Measurements from ENCODE around the gene CELF4.

CELF4 gene

DNA sequence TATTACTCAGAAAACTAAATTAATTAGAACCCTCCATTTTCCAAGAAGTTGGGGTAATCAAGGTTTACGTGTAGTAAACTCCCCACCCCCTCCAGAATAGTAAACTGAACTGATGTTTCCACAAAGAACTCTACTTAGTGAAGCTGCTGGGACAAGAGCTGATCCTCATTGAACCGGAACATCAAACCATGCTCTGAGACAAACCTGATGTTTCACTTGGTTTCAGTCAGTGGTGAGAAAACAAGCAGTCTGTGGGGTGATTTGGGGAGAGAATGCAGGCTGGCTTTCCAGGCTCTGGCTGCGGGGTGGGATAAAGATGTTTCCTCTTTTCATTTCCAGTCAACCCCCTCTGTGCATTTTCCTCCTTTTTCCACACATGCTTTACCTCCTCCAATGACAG, 38.2 kb downstream of the CELF4 start:
- no CpG with 5 or more reads among the region's 3 CpGs for WGBS (ENCODE audit: extremely low coverage, insufficient coverage, low lambda C conversion rate)
- Histone ChIP-seq H2BK5ac (ENCODE audit: low read length) (no peak overlapping the region), H3K4me1 (ENCODE audit: control insufficient read depth, low read depth, low read length) (no peaks in the 10 kb centered on the region), H3K79me1 (ENCODE audit: low read length) (no peaks in the 10 kb centered on the region), H3K56ac (ENCODE audit: low read length) (no peak overlapping the region), H3K9ac (ENCODE audit: low read length) (no peak overlapping the region), H3K27me3 (ENCODE audit: insufficient read depth, low read length, poor library complexity) (no peaks in the 10 kb centered on the region), H3K4me2 (ENCODE audit: low read length) (no peak overlapping the region), H2BK120ac (ENCODE audit: low read depth, low read length) (no peak overlapping the region), H2BK15ac (replicated peaks; ENCODE audit: low read depth) (no peak overlapping the region), H3K4me3 (ENCODE audit: low read length) (no peak overlapping the region), H3K23ac (ENCODE audit: low read length) (no peak overlapping the region), H3K18ac (ENCODE audit: low read length) (no peak overlapping the region), H3K79me2 (ENCODE audit: control insufficient read depth, insufficient read depth, low read length) (no peaks in the 10 kb centered on the region), H3K27ac (ENCODE audit: low read depth, low read length) (no peak overlapping the region), H3K36me3 (ENCODE audit: control insufficient read depth, insufficient read depth, low read length) (no peaks in the 10 kb centered on the region), H4K5ac (ENCODE audit: low read length) (no peak overlapping the region), H2AK5ac (ENCODE audit: low read length) (no peak overlapping the region), H3K4ac (ENCODE audit: low read depth, low read length) (no peak overlapping the region), H4K8ac (ENCODE audit: low read depth, low read length) (no peak overlapping the region)
- DNase-seq: no peak

DNA sequence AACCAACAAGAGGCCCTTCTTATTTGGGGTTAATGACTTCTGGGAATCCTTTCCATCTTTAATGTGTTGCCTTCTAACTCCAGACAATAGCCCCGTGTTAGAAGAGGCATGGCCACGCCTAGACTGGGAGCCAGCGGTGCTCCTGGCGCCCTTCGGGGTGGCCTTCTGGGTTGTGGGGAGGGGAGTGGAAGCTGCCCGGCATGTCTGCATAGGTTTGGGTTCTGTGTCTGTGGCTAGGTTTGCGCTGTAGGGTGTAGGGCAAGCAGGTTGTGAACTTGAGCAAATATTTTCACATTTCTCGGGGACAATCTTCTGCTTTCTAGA, 40.4 kb downstream of the CELF4 start:
- H3K4me2 ChIP-seq (ENCODE audit: low read length): peak overlapping the region; percentile 34
- no peak overlapping the region for H2BK120ac ChIP-seq (ENCODE audit: low read depth, low read length)
- DNase-seq: no peak
- no peak overlapping the region for H2BK15ac ChIP-seq (replicated peaks; ENCODE audit: low read depth)
- H3K79me1 ChIP-seq (ENCODE audit: low read length): no peaks in the 10 kb centered on the region
- H2BK5ac ChIP-seq (ENCODE audit: low read length): no peak overlapping the region
- no peaks in the 10 kb centered on the region for H3K4me1 ChIP-seq (ENCODE audit: control insufficient read depth, low read depth, low read length)
- no peak overlapping the region for H3K27ac ChIP-seq (ENCODE audit: low read depth, low read length)
- H3K4me3 ChIP-seq (ENCODE audit: low read length): no peak overlapping the region
- no peaks in the 10 kb centered on the region for H3K79me2 ChIP-seq (ENCODE audit: control insufficient read depth, insufficient read depth, low read length)
- H4K8ac ChIP-seq (ENCODE audit: low read depth, low read length): no peak overlapping the region
- no peak overlapping the region for H3K18ac ChIP-seq (ENCODE audit: low read length)
- no peaks in the 10 kb centered on the region for H3K36me3 ChIP-seq (ENCODE audit: control insufficient read depth, insufficient read depth, low read length)
- no peaks in the 10 kb centered on the region for H3K27me3 ChIP-seq (ENCODE audit: insufficient read depth, low read length, poor library complexity)
- H3K4ac ChIP-seq (ENCODE audit: low read depth, low read length): no peak overlapping the region
- H3K56ac ChIP-seq (ENCODE audit: low read length): no peak overlapping the region
- H2AK5ac ChIP-seq (ENCODE audit: low read length): no peak overlapping the region
- WGBS (ENCODE audit: extremely low coverage, insufficient coverage, low lambda C conversion rate): no CpG with 5 or more reads among the region's 8 CpGs
- no peak overlapping the region for H4K5ac ChIP-seq (ENCODE audit: low read length)
- H3K9ac ChIP-seq (ENCODE audit: low read length): no peak overlapping the region
- no peak overlapping the region for H3K23ac ChIP-seq (ENCODE audit: low read length)

DNA sequence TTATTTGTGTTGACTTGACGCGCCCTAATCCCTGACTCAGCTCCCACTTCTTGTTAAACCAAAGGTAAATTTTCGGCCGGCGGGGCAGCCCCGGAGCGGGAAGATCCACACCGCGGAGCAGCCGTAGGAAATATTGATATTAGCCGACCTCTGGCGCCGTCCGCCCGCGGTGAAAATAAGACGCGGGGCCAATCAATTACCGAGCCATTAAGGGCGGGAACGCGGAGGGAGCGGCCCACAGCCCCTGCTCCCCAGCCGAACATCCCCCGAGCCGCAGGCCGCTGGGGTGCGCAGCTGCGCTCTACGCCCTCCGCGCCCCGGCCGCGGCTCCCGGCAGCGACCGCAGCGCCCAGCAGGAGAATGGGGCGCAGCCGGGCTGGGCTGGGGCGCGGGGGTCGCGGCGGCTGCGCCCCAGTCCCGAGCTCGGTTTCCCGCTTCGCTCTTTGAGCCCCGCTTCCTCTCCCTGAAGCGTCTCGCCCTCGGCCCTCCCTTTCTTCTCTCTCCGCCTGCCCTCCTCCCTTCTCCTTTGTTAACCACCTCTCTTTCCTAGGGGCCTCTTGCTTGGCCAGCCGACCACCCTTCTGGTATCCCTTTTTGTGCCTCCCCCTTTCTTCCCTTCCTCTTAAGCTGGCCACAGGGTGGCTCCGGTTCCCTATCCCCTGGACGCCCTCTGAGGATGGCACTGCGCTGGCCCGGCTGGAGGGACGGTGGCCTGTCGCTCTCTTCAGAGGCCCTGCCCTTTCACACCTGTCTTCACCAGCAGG, 40.9 kb downstream of the CELF4 start:
- Histone ChIP-seq H3K4me2 (ENCODE audit: low read length) (peak overlapping the region; percentile 34), H3K4ac (ENCODE audit: low read depth, low read length) (no peak overlapping the region), H3K27me3 (ENCODE audit: insufficient read depth, low read length, poor library complexity) (no peaks in the 10 kb centered on the region), H3K56ac (ENCODE audit: low read length) (peak overlapping the region; percentile 76), H4K8ac (ENCODE audit: low read depth, low read length) (no peak overlapping the region), H2AK5ac (ENCODE audit: low read length) (no peak overlapping the region), H3K79me1 (ENCODE audit: low read length) (no peaks in the 10 kb centered on the region), H3K23ac (ENCODE audit: low read length) (no peak overlapping the region), H3K36me3 (ENCODE audit: control insufficient read depth, insufficient read depth, low read length) (no peaks in the 10 kb centered on the region), H3K4me1 (ENCODE audit: control insufficient read depth, low read depth, low read length) (no peaks in the 10 kb centered on the region), H3K4me3 (ENCODE audit: low read length) (peak overlapping the region; percentile 16), H3K9ac (ENCODE audit: low read length) (peak overlapping the region; percentile 57), H2BK15ac (replicated peaks; ENCODE audit: low read depth) (no peak overlapping the region), H2BK5ac (ENCODE audit: low read length) (no peak overlapping the region), H4K5ac (ENCODE audit: low read length) (no peak overlapping the region), H3K18ac (ENCODE audit: low read length) (peak overlapping the region; percentile 19), H2BK120ac (ENCODE audit: low read depth, low read length) (no peak overlapping the region), H3K27ac (ENCODE audit: low read depth, low read length) (no peak overlapping the region), H3K79me2 (ENCODE audit: control insufficient read depth, insufficient read depth, low read length) (no peaks in the 10 kb centered on the region)
- peak; percentile 43 for DNase-seq
- WGBS (ENCODE audit: extremely low coverage, insufficient coverage, low lambda C conversion rate): no CpG with 5 or more reads among the region's 63 CpGs

DNA sequence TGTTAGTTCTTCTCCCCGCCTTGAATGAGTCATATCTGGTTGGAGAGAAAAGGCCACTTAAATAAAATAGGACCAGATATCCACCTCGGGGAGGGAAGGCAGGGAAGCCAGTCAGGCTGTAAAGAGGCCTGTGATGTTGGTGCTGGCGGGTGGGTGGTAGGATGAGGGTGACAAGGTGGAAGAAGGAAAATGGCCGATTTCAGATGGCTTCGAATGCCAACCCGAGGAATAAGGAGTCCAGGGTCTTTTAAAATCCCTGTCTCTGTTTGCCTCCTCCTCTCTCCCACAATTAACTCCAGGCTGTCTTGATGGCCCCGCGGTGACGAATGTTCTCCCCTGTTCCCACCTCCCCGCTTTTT, 41.5 kb downstream of the CELF4 start:
- H3K56ac ChIP-seq (ENCODE audit: low read length): peak overlapping the region; percentile 76
- WGBS (ENCODE audit: extremely low coverage, insufficient coverage, low lambda C conversion rate): no CpG with 5 or more reads among the region's 10 CpGs
- no peaks in the 10 kb centered on the region for H3K79me1 ChIP-seq (ENCODE audit: low read length)
- H4K5ac ChIP-seq (ENCODE audit: low read length): no peak overlapping the region
- H3K18ac ChIP-seq (ENCODE audit: low read length): peak overlapping the region; percentile 19
- H2BK120ac ChIP-seq (ENCODE audit: low read depth, low read length): no peak overlapping the region
- no peak overlapping the region for H3K4me3 ChIP-seq (ENCODE audit: low read length)
- DNase-seq: no peak
- H3K4me1 ChIP-seq (ENCODE audit: control insufficient read depth, low read depth, low read length): no peaks in the 10 kb centered on the region
- H2BK15ac ChIP-seq (replicated peaks; ENCODE audit: low read depth): no peak overlapping the region
- H4K8ac ChIP-seq (ENCODE audit: low read depth, low read length): no peak overlapping the region
- no peak overlapping the region for H3K27ac ChIP-seq (ENCODE audit: low read depth, low read length)
- no peaks in the 10 kb centered on the region for H3K79me2 ChIP-seq (ENCODE audit: control insufficient read depth, insufficient read depth, low read length)
- H3K27me3 ChIP-seq (ENCODE audit: insufficient read depth, low read length, poor library complexity): no peaks in the 10 kb centered on the region
- no peak overlapping the region for H3K23ac ChIP-seq (ENCODE audit: low read length)
- H2BK5ac ChIP-seq (ENCODE audit: low read length): no peak overlapping the region
- H3K9ac ChIP-seq (ENCODE audit: low read length): peak overlapping the region; percentile 57
- H2AK5ac ChIP-seq (ENCODE audit: low read length): no peak overlapping the region
- no peaks in the 10 kb centered on the region for H3K36me3 ChIP-seq (ENCODE audit: control insufficient read depth, insufficient read depth, low read length)
- H3K4ac ChIP-seq (ENCODE audit: low read depth, low read length): no peak overlapping the region
- peak overlapping the region; percentile 34 for H3K4me2 ChIP-seq (ENCODE audit: low read length)

DNA sequence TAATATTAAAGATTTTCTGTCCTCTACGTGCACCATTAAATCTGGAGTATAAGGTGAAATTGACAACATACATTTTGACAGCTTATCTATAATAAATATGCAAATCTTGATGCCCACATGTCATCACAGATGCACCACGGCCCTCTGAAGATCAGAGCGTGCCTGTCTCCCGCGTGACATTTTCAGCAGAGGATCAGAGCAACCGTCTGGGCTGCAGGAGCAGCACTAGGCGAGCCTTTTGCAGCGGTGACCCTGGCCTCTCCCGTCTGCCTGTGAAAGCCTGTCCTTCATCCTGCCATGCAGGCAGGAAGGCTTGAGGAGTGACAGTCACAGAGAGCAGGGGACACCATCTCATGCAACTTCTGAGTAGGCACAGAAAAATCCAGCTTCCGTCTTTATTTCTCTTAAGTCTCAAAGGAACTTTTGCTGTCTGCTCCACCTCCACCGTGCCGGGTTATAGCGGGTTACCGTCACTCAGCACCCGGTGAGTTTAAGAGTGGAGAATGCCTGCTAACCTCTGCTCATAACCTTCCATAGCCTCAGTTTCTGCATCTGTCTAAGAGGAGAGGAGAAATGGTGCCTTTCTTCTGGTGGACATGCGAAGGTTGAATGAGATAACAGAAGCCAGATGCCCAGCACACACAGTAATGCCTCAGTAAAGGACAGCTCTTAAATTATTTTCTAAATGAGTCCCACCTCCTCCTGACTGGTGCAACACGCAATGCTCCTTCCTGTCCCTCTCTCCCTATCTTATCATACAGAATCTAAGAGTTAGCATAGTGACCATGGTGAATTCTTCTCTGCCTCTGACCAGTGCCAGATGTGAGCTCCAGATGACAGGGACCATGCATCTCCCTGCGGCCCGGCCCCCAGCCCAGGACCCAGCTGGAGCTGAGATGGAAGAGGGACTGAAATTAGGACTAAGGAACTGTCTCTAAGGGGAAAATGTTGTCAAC, 43.8 kb downstream of the CELF4 start:
- no CpG with 5 or more reads among the region's 19 CpGs for WGBS (ENCODE audit: extremely low coverage, insufficient coverage, low lambda C conversion rate)
- Histone ChIP-seq H3K79me2 (ENCODE audit: control insufficient read depth, insufficient read depth, low read length) (no peaks in the 10 kb centered on the region), H3K4ac (ENCODE audit: low read depth, low read length) (no peak overlapping the region), H3K4me3 (ENCODE audit: low read length) (no peak overlapping the region), H3K27ac (ENCODE audit: low read depth, low read length) (no peak overlapping the region), H3K79me1 (ENCODE audit: low read length) (no peaks in the 10 kb centered on the region), H4K8ac (ENCODE audit: low read depth, low read length) (no peak overlapping the region), H3K56ac (ENCODE audit: low read length) (no peak overlapping the region), H3K27me3 (ENCODE audit: insufficient read depth, low read length, poor library complexity) (no peaks in the 10 kb centered on the region), H3K9ac (ENCODE audit: low read length) (no peak overlapping the region), H3K36me3 (ENCODE audit: control insufficient read depth, insufficient read depth, low read length) (no peaks in the 10 kb centered on the region), H2BK120ac (ENCODE audit: low read depth, low read length) (no peak overlapping the region), H3K4me1 (ENCODE audit: control insufficient read depth, low read depth, low read length) (no peaks in the 10 kb centered on the region), H3K23ac (ENCODE audit: low read length) (no peak overlapping the region), H2AK5ac (ENCODE audit: low read length) (no peak overlapping the region), H4K5ac (ENCODE audit: low read length) (no peak overlapping the region), H2BK15ac (replicated peaks; ENCODE audit: low read depth) (no peak overlapping the region), H3K4me2 (ENCODE audit: low read length) (no peak overlapping the region), H2BK5ac (ENCODE audit: low read length) (no peak overlapping the region), H3K18ac (ENCODE audit: low read length) (no peak overlapping the region)
- DNase-seq: no peak
